ENCODE measurements around the gene NCL.
"Not testable (repeated sequence)": the region's sequence is repeated elsewhere in the genome, so short reads cannot be mapped to it uniquely, and the experiment has no call there.

NCL gene

DNA sequence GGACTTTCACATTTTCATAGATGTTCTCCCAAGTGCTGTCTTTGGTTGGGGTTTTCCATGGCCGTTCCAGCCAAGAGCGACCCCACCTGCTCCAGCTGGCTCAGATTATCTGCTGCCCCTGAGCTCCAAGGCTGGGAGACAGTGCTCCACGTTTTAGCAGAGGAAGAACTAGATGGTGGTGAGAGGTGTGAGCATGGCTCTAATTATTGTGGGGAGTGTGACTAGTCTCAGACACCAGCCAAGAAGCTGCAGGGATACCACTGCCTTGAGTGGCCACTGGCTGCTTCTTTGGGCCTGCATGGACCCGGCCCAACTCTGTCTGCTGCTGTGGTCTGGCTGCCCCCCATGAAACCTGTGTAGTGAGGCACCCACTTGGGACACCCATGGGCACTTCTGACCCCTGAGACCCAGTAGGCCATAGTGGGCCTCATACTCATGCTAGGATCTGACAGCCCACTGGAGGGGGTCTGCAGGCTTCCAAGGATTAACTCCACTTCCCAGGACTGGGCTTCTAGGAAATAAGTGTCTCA lies 2.8 kb upstream of the NCL start:
- DNase-seq: no peak

DNA sequence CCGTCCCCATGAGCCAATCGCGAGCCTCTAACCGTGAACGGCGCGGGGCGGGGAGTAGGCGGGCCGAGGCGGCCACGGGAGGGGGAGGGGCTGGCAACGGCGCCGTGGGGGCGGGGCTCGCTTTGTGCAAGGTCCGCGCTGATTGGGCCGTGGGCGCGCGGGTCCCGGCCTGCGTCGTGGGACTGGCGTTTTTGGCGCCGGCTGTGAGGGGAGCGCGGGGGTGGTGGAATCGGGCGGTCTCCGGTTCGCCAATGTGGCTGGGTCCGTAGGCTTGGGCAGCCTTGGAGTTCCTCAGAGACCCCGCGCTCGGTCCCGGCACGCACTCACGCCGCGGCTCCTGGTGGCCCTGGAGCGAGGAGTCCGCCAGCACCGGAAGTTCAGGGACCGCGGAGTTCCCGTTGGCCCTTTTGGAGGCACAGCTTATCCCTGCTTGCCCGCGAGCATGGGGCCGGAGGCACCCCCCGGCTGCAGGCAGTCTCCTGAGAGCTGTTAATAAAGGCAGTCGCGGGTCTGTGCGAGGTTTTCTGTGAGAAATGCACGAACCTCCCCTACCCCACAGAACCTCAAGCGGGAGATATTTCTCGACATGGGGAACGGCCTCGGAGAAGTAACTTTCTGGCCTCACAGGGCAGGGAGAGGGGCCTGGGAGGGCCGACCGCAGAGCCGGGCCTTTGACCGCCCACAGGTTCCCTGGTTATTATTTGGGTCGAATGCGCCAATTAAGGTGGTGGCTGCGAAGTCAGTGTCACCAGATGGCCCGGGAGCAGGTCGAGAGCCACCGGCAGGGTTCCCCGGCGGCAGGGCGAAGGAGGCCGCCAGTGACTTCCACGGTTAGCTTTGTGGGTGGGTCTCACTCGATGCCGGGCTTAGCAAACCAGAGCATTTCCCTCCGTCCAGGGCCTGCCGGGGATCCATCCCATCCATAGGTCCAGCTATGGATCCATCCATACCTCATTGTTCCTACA lies 574 bp upstream of the NCL start:
- DNase-seq: peak; percentile 98

DNA sequence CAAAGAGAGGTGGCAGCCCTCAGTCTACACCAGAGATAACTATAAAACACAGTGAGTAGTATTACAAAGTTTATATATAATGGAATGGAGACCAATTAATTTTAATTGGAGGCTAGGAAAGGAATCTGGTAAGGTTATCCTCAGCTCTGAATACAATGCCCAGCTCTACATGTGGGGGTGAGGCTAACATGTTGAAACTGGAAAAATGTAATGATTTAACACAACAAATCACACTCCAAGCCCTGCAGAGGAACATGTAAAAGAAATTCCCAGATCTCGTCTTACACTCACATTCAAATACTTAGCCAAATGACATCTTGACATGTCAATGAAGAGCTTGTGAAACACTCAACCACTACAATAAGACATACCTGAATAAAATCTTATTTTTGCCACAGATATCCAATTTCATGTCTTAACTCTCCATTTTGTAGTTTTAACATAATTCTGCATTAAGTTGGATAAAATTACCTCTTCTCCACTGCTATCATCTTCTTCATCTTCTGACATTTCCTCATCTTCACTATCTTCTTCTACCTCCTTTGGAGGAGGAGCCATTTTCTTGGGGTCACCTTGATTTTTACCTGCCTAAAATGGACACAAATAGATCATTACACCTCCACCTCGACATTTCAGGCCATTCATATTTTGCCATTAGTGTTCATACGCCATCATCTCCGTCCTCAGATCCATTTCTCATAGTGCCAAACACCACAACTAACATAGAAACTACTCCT lies 1.4 kb downstream of the NCL start:
- DNase-seq: no peak

GRCh38 chr2:231461516-231461971 lies 2.7 kb downstream of the NCL start:
- DNase-seq: no peak

DNA sequence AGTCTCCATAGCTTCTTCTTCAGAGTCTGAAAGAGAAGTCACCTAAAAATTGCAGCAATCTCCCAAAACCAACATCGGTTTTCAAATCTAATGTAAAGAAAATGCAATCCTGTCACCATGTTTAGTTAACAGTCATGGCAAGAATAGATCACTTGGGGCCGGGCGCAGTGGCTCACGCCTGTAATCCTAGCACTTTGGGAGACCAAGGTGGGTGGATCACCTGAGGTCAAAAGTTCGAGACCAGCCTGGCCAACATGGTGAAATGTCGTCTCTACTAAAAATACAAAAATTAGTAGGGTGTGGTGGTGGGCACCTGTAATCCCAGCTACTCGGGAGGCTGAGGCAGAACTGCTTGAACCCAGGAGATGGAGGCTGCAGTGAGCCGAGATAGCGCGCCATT lies 3.4 kb downstream of the NCL start:
- not testable (repeated sequence) for DNase-seq

- no peak for DNase-seq
Measured at GRCh38 chr2:231460073-231460835, 4.0 kb downstream of the NCL start.

- no peak for DNase-seq
Measured at GRCh38 chr2:231458368-231458767, 5.9 kb downstream of the NCL start.

GRCh38 chr2:231457101-231457500 lies 7.2 kb downstream of the NCL start:
- DNase-seq: no peak

DNA sequence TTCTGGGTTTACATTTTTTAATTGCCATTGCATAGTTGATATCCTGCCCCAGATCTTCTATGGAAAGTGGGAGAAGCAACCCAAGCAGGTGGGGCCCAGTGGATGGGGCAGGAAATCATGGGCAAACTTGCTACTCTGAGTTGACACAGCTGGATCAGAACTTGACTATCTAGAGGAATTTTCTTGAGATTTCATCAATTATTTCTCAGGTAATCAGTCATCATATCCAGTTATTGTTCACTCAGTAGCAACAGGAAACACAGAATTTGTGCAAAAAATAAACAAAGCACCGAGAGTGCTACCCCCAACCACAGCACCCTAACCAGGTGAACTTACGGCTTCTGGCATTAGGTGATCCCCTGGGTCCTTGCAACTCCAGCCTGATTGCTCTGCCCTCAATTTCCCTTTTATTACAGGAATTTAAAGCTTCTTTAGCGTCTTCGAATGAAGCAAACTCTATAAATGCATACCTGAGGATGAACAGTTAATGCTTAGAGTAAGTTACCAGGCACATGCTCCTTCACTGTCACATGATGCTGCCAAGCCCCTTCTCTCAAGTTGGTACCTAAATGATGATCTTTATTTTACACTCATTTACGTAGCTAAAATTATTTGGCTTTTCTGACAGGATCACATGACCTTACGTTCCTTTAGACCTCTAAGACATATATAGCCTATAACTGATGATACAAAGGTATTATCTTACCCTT lies 7.8 kb downstream of the NCL start:
- no peak for DNase-seq

DNA sequence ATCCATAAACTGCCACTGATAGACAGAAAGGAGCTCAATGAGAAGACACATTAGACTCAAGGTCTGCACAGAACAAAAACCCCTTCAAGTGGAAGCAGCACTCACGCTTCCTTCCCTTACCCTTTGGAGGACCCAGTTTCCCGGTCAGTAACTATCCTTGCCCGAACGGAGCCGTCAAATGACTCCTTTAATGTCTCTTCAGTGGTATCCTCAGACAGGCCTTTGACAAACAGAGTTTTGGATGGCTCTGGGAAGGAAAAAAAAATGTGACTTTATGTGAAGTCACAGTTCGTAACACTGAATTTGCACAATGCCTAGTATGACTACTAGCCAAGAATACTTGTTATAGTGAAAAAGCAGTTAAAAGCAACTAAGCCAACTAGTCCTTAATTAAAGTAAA lies 8.4 kb downstream of the NCL start:
- DNase-seq: no peak

- no peak for DNase-seq
Measured at GRCh38 chr2:231455222-231455621, 9.1 kb downstream of the NCL start.

GRCh38 chr2:231454361-231454791 lies 9.9 kb downstream of the NCL start:
- DNase-seq: no peak

GRCh38 chr2:231452799-231453508 lies 11.3 kb downstream of the NCL start:
- no peak for DNase-seq

- no peak for DNase-seq
Measured at GRCh38 chr2:231450548-231450989, 13.7 kb downstream of the NCL start.

DNA sequence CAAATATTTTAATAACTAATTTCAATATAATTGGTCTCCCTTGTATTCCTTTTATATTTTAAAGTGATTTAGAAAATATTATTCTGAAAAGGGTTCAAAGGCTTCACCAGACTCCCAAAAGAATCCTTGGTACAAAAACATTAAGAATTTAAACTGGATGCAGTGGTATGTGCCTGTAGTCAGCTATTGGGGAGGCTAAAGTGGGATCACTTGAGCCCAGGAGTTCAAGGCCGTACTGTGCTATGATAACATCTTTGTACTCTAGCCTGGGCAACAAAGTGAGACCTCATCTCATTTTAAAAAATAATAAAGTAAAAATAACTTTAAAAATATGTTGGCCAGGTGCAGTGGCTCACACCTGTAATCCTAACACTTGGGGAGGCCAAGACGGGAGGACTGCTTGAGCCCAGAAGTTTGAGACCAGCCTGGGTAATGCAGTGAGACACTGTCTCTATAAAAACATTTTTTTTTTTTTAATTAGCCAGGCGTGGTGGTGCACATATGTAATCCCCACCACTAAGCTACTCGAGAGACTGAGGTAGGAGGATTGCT lies 14.7 kb downstream of the NCL start:
- DNase-seq: no peak

DNA sequence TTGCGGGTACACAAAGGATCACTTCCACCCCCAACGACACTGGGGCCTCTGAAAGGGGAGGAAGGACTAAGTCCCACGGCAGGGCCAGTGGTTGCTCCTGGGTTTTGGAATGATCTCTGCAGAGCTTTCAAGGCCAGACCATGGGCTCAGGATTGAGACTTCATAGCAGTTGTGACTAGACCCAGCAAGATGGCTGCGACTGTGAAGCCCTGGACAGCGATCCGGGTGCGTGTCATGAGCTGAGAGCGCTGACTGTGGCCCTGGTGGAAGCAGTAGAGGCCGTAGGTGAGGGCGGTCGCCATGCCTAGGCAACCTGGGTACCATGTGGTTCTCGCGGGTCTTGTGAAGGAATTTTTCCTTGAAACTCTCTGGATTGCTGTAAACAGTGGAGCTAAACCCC lies 27.3 kb downstream of the NCL start:
- no peak for DNase-seq

GRCh38 chr2:231433990-231434389 lies 30.3 kb downstream of the NCL start:
- no peak for DNase-seq

GRCh38 chr2:231431606-231432005 lies 32.7 kb downstream of the NCL start:
- no peak for DNase-seq

DNA sequence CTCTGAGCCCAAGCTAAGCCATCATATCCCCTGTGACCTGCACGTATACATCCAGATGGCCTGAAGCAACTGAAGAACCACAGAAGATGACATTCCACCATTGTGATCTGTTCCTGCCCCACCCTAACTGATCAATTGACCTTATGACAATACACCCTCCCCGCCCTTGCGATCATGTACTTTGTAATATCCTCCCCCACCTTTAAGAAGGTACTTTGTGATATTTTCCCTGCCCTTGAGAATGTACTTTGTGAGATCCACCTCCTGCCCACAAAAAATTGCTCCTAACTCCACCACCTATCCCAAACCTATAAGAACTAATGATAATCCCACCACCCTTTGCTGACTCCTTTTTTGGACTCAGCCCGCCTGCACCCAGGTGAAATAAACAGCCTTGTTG lies 33.8 kb downstream of the NCL start:
- not testable (repeated sequence) for DNase-seq

- no peak for DNase-seq
Measured at GRCh38 chr2:231429901-231430300, 34.4 kb downstream of the NCL start.

DNA sequence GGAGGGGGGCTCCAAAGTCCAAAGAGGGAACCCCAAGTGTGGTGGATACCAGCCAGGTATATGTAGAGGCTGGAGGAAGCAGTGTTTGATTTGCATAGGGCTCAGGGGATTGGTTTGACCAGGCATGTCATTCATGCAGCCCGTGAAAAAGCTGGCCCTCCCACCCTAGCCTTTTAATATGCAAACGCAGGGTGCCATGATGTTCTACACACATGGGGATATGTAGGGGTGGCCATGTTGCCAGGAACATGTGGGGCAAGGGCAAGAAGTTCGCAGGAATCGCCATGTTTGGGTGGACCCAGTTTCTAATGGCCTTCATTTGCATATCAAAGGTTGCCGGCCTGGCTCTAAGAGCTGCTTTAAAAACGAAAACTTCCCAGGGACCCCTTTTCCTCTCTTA lies 35.1 kb downstream of the NCL start:
- DNase-seq: no peak
